ENCODE data around the gene CLSTN3.

The CLSTN3 gene

DNA sequence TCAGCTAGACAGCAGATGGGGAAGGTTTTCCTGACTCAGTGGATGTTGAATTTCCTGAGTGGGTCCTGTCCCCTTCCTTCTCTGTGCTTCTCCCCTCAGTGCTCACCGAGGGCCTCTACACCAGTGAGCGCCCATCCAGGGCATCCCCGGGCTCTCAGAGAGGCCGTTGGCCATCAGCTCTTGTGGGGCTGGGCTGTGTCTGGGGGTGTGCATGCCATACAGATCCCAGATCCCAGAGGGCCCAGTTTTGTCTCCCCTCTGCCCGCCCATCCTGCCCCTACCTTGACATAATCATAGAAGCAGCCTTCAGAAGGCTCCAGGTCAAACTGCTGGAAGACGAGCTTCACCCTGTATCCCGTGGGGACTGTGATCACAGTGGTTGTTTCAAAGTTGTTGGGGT lies 39.0 kb upstream of the CLSTN3 start:
- peaks cover 3% of the 10 kb centered on the region for H3K27me3 Mint-ChIP-seq (ENCODE audit: low read depth)

DNA sequence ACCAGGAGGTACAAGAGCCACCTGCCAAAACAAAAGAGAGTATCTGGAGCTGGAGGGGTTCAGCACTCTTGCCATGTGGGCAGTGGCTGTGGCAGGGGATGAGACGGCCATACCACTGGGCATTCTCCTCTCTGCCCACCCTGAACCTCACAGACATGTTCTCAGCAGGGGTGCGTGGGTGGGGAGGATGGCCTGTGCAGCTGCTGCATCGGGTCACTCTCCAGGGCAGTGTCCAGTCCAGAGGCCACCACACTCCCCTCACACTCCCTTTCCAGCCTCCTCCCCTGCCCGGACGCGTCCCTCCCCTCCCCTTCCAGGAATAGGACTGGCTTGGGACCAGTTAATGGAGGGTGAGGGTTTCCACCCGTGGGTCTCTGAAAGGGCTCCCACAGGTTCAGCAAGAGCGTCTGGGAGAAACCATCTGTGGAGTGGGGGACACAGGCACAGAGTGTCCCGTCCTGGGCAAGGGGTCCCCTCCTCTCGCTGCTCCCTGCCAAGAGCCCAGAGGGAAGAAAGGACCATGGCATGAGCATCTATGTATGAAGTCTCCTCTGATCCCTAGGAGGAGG lies 38.4 kb upstream of the CLSTN3 start:
- Mint-ChIP-seq H3K4me1 (peaks cover 14% of the 10 kb centered on the region), H3K27me3 (ENCODE audit: low read depth) (peaks cover 3% of the 10 kb centered on the region), H3K36me3 (ENCODE audit: low read depth) (no peaks in the 10 kb centered on the region), H3K9me3 (no peaks in the 10 kb centered on the region), H3K4me3 (peak overlapping the region; percentile 84 to 92 (median 90)), H3K27ac (peak overlapping the region; percentile 82 to 93 (median 93))
- TF ChIP-seq, protein P1, sequence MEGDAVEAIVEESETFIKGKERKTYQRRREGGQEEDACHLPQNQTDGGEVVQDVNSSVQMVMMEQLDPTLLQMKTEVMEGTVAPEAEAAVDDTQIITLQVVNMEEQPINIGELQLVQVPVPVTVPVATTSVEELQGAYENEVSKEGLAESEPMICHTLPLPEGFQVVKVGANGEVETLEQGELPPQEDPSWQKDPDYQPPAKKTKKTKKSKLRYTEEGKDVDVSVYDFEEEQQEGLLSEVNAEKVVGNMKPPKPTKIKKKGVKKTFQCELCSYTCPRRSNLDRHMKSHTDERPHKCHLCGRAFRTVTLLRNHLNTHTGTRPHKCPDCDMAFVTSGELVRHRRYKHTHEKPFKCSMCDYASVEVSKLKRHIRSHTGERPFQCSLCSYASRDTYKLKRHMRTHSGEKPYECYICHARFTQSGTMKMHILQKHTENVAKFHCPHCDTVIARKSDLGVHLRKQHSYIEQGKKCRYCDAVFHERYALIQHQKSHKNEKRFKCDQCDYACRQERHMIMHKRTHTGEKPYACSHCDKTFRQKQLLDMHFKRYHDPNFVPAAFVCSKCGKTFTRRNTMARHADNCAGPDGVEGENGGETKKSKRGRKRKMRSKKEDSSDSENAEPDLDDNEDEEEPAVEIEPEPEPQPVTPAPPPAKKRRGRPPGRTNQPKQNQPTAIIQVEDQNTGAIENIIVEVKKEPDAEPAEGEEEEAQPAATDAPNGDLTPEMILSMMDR (IDR thresholded peaks at IDR 0.05; ENCODE audit: unreplicated experiment in 3 of 3) = no peak

More for the DNA sequence above, 39.0 kb upstream of the CLSTN3 start:
- Mint-ChIP-seq H3K9me3 (no peaks in the 10 kb centered on the region), H3K27ac (peak overlapping the region in 1 of 3 experiments; percentile 51), H3K4me3 (peak overlapping the region; percentile 68 to 92 (median 76)), H3K4me1 (peaks cover 14% of the 10 kb centered on the region), H3K36me3 (ENCODE audit: low read depth) (no peaks in the 10 kb centered on the region)
- TF ChIP-seq, protein P1 (IDR thresholded peaks at IDR 0.05; ENCODE audit: unreplicated experiment in 3 of 3) = no peak

DNA sequence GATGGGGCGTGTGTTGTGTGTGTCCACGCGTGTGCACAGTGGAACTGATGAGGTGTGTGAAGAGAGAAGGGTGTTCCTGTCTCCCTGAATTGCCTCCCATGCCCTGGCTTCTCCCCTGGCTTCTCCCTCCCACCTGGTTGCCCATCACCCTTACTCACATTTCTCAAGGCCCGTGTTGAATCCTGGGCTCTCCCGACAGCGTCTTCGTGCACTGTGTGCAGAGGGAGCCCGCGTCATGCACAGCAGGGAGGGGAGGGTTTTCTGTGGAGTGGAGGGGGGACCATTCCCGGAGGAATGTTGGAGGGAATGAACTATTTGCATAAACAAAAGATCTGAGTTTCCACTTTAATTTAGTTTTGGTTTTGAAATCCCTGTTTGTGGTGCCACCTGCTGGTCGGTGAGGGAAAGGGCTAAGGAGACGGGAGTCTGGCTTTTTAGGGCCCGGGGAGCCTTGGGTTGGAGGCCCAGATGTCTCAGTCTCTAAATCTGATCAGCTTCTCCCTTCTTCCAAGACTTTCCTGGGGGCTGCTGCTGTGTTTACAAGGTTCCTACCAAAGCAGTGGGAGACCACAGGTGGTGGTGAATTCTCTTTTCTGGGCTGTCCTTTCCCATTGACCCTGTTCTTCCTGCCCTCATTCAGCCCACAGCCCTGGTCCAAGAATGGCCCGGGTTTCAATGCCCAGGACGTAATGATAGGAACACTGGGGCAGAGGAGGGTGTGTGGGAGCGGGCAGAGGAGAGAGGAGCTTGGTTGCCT lies 37.8 kb upstream of the CLSTN3 start, which contains the start of gene C1R:
Gene C1R (minus strand): TSS at position 217 of the 757 bp plus-strand sequence. CDS start 57 bp downstream, at position 160.
- H3K4me3 Mint-ChIP-seq = peak within 1 kb of the TSS; percentile 84 to 92 (median 90)
- TF ChIP-seq, protein P1 (IDR thresholded peaks at IDR 0.05; ENCODE audit: unreplicated experiment in 3 of 3) = peak; percentile 86 to 92 (median 88)

DNA sequence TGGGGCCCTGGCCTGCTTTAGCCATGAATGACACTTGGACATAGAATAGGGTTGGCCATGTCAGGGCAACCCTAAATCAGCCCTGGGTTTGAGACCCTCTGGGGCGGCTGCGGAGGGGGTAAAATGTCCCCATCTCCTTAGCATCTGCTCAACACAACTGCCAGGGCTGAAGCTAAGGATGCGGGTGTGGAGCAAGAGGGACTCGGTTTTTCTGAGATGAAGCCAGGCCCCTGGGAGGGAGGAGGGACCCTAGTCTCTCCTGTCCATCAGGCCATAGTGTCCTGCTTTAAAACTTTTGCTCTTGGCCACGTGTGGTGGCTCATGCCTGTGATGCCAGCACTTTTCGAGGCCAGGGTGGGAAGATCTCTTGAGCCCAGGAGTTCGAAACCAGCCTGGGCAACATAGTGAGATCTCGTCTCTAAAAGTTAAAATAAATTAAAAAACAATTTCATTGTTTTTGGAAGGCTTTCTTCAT lies 37.1 kb upstream of the CLSTN3 start:
- Mint-ChIP-seq H3K27me3 (ENCODE audit: low read depth) (peaks cover 3% of the 10 kb centered on the region), H3K36me3 (ENCODE audit: low read depth) (peaks cover under 1% of the 10 kb centered on the region), H3K27ac (no peak overlapping the region), H3K9me3 (no peaks in the 10 kb centered on the region), H3K4me3 (peak overlapping the region; percentile 25 to 92 (median 90)), H3K4me1 (peaks cover 14% of the 10 kb centered on the region)
- TF ChIP-seq, protein P1 (IDR thresholded peaks at IDR 0.05; ENCODE audit: unreplicated experiment in 3 of 3) = no peak

More for the DNA sequence above, 37.8 kb upstream of the CLSTN3 start, which contains the start of gene C1R:
- Mint-ChIP-seq H3K36me3 (ENCODE audit: low read depth) (no peaks in the 10 kb centered on the region), H3K9me3 (no peaks in the 10 kb centered on the region), H3K4me1 (peaks cover 14% of the 10 kb centered on the region), H3K27me3 (ENCODE audit: low read depth) (peaks cover 3% of the 10 kb centered on the region), H3K27ac (peak within 1 kb of the TSS; percentile 82 to 93 (median 93))

DNA sequence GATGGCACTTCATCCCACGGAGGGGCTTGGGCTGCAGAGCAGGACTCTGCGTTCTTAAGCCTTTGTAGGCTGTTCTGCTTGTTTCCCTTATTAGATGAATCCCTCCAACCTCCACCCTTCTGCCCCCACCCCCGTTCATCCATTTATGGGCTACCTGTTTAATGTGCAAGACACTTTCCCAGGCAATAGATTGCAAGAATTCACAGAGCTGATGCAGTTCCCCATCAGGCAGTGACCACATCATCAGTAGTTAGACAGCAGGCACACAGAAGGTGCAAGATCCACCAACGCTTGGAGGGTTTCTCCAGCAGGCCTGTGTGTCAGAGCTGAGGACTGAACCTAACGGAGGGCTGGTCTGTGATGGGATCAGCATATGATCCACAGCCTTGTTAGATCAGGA lies 36.7 kb upstream of the CLSTN3 start:
- H3K27ac Mint-ChIP-seq = no peak overlapping the region
- no peaks in the 10 kb centered on the region for H3K9me3 Mint-ChIP-seq
- peaks cover 3% of the 10 kb centered on the region for H3K27me3 Mint-ChIP-seq (ENCODE audit: low read depth)
- H3K4me3 Mint-ChIP-seq = no peak overlapping the region
- peaks cover 5% of the 10 kb centered on the region for H3K36me3 Mint-ChIP-seq (ENCODE audit: low read depth)
- TF ChIP-seq, protein P1 (IDR thresholded peaks at IDR 0.05; ENCODE audit: unreplicated experiment in 3 of 3) = no peak
- peaks cover 14% of the 10 kb centered on the region for H3K4me1 Mint-ChIP-seq
